ENCODE measurements around the gene ITGAX. TPM values are rescaled to one million over a fixed set of nuclear protein-coding genes. Genes with fewer than 3 reads are reported as not detected.

The ITGAX gene
- total RNA-seq, 4 donors from 2014 or later = 1.1 to 2.0 (median 1.2) TPM; not detected in 1

DNA sequence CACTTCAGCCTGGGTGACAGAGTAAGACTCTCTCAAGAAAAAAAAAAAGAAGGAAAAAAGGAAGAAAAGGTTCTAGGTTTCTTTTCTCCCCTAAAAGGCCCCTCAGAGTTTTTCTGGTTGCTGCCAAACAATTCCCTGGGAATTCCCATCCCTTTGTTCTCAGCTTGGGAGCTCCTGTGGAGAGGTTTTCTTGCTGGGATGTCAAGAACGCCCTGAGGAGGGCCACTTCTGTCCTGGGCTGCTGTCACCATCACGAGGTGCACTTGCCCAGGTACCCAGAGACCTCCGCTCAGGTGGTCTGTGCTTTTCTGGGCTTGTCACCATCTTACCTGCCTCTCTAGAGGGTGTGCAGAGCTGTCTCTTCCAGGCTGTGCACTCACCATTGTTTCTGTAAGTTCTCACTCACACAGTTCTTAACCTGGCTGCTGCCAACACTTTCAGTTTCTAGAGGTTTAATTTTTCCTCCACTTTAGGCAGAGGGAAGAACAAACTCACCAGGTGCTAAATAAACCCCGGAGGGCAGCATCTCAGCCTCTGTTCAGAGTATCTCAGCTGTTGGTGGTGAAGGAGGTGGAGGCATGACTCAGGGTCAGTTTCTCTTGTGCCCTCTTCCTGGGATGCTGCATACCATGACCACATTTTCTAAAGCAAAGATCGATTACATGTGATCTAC is 75.5 kb downstream of the ITGAX start:
- TF ChIP-seq POLR2AphosphoS5 (IDR thresholded peaks at IDR 0.05) (no peak), CTCF (IDR thresholded peaks at IDR 0.05) (no peak), POLR2A (IDR thresholded peaks at IDR 0.05) (no peak), EP300 (IDR thresholded peaks at IDR 0.05) (no peak)
- WGBS = 62% methylated on average over 5 of the region's 5 CpGs
- H3K9me3 ChIP-seq = no peaks in the 10 kb centered on the region

More for the DNA sequence above, 75.5 kb downstream of the ITGAX start:
- Histone ChIP-seq H3K36me3 (no peaks in the 10 kb centered on the region), H3K27me3 (no peaks in the 10 kb centered on the region), H3K4me3 (no peak overlapping the region), H3K4me1 (peaks cover 16% of the 10 kb centered on the region), H3K27ac (no peak overlapping the region)
- no peak for DNase-seq (ENCODE audit: low spot score in 2 of 2)

Other genes starting within 250 kb of the ITGAX start
- gene BCKDK, start 246.8 kb upstream of the ITGAX start, total RNA-seq = 10 to 100 TPM; 51.0 to 63.2 (median 58.2) TPM
- gene KAT8, start 237.5 kb upstream of the ITGAX start, total RNA-seq = 100 to 1,000 TPM in 1 of 4 donors, 10 to 100 TPM in 3; 62.3 to 100 (median 69.8) TPM
- gene PRSS8, start 219.4 kb upstream of the ITGAX start, total RNA-seq = 100 to 1,000 TPM in 3 of 4 donors, 10 to 100 TPM in 1; 46.3 to 168 (median 140) TPM
- 10 to 100 TPM in 2 of 4 donors, 1 to 10 TPM in 2; 2.2 to 17.8 (median 8.4) TPM for gene PRSS36, start 205.1 kb upstream of the ITGAX start, total RNA-seq
- gene FUS, start 175.0 kb upstream of the ITGAX start, total RNA-seq = 100 to 1,000 TPM in 1 of 4 donors, 10 to 100 TPM in 3; 52.5 to 121 (median 58.9) TPM
- gene PYCARD, start 152.4 kb upstream of the ITGAX start, total RNA-seq = 100 to 1,000 TPM in 3 of 4 donors, 10 to 100 TPM in 1; 43.8 to 162 (median 121) TPM
- under 1 TPM in 2 of 4 donors, not detected in 2; 0.15 to 0.17 TPM for gene TRIM72, start 141.1 kb upstream of the ITGAX start, total RNA-seq
- 10 to 100 TPM in 2 of 4 donors, 1 to 10 TPM in 1, not detected in 1; 4.2 to 17.7 (median 13.8) TPM for gene PYDC1, start 138.0 kb upstream of the ITGAX start, total RNA-seq
- 10 to 100 TPM in 1 of 4 donors, 1 to 10 TPM in 2, under 1 TPM in 1; 0.98 to 14.4 (median 3.8) TPM for gene ITGAM, start 95.2 kb upstream of the ITGAX start, total RNA-seq
- not detected for gene ITGAD, start 38.2 kb downstream of the ITGAX start, total RNA-seq
- not detected for gene COX6A2, start 73.2 kb downstream of the ITGAX start, total RNA-seq
- gene ZNF843, start 87.6 kb downstream of the ITGAX start, total RNA-seq = 1 to 10 TPM; 1.0 to 5.3 (median 1.8) TPM
- gene ARMC5, start 104.3 kb downstream of the ITGAX start, total RNA-seq = 10 to 100 TPM in 3 of 4 donors, 1 to 10 TPM in 1; 9.7 to 24.3 (median 17.9) TPM
- 10 to 100 TPM; 13.2 to 18.8 (median 14.6) TPM for gene TGFB1I1, start 117.0 kb downstream of the ITGAX start, total RNA-seq
- 1 to 10 TPM in 2 of 4 donors, not detected in 2; 1.1 to 1.4 TPM for gene SLC5A2, start 127.9 kb downstream of the ITGAX start, total RNA-seq
- 100 to 1,000 TPM in 1 of 4 donors, 10 to 100 TPM in 3; 44.6 to 109 (median 56.1) TPM for gene RUSF1, start 153.2 kb downstream of the ITGAX start, total RNA-seq
- not detected for gene AHSP, start 172.7 kb downstream of the ITGAX start, total RNA-seq

Data from suprapubic skin (tissue), 4 donors.